Skin epidermis (tissue), 12 donors: ENCODE data around the gene IFT88.

ENCODE experiments used
- H3K27ac ChIP-seq, 21 experiments: fragments of 200-600 bp; sonication (generic) in 11 of 21; one replicate each; pipeline ENCODE4 v1.5.0; 2020; ENCODE audit warnings: mild to moderate bottlenecking in 3 of 21, inconsistent platforms in 2 of 21, moderate library complexity in 2 of 21
- H3K4me3 ChIP-seq, 7 experiments: fragments of 200-600 bp; sonication (generic) in 2 of 7; one replicate each; pipeline ENCODE4 v1.5.0; 2020; ENCODE audit warnings: inconsistent platforms in 2 of 7, mild to moderate bottlenecking in 2 of 7, moderate library complexity in 1 of 7

Gene IFT88

DNA sequence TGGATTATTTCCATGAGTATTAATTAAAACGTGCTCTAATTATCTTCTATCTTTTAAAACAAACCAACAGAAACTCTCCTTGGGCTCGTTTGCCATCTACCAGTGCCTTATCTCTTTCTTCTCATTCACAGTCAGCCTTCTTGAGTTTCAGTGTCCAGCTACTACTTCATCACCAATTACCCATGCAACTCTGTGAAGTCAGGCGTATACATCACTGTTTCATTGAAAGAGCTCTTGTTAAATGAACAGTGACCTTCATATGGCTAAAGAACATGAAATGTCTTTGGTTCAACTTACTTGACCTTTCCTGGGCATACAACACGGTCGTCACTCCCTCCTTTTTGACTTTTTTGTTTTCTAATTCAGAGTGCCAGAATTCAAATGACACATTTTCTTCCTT is 5.2 kb upstream of the IFT88 start:
- Histone ChIP-seq H3K4me3 (no peak overlapping the region), H3K27ac (no peak overlapping the region)

DNA sequence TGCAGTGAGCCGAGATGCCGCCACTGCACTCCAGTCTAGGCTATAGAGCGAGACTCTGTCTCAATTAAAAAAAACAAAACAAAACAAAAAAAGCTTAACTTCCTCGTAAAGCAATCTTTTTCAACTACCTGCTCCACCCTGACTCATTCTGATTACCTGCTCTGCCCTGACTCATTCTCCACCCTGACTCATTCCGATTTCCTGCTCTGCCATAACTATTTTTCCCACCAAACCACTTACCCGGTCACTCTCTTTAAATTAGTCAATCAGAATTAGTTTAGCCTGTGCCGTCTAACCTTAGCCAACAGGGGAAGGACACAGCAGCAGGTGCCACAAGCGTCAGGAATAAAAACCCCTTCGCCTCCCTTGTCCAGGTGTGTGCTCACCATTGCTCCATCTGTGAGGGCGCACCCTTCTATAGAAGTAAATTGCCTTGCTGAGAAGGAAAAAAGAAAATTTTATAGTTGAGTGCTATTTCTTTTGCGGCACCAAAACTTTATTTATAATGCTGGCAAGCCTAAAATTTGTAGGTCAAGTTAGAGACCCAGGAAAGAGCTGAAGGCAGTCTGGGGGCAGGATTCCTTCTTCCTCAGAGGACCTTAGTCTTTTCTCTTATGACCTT is 1.7 kb upstream of the IFT88 start:
- H3K27ac ChIP-seq = no peak overlapping the region
- no peak overlapping the region for H3K4me3 ChIP-seq

DNA sequence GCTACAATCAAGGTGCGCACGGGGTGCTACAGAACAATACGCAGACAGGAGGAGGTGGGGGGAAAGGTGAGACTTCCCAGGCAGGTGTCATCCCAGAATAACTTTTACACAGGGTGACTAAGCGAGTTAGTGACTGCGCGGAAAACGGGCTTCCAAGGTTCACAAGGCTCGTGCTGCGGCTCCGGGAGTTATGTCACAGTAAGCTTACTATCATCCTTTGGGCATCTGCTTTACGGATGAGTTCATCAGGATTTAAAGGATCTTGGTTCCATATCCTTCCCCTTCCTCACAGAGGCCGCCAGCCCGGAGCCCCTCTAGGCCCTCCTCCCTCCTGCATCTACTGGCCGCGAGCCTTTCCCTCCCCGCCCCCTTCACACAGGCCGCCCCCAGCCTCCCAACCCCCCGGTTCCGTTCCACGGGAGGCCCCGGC is 474 bp upstream of the IFT88 start:
- H3K4me3 ChIP-seq = peak overlapping the region; percentile 56 to 77 (median 67)
- H3K27ac ChIP-seq = peak overlapping the region; percentile 69 to 97 (median 92)

- Histone ChIP-seq H3K27ac (peak overlapping the region in 20 of 21 experiments; percentile 69 to 97 (median 92)), H3K4me3 (peak overlapping the region; percentile 56 to 77 (median 67))
These were observed 1.0 kb downstream of the IFT88 start for GRCh38 chr13:20567881-20568528.

DNA sequence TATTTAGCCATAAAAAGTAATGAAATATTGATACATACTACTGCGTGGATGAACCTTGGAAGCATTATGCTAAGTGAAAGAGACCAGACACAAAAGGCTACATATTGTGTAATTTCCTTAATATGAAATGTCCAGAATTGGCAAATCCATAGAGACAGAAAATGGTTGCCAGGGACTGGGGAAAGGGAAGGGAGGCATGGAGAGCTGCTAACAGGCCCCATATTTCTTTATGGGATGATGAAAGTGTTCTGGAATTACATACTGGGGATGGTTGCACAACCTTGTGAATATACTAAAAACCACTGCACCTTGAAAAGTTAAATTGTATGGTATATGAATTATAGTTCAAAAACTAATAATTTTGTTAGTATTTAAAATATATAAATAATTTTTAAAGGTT is 3.6 kb downstream of the IFT88 start:
- Histone ChIP-seq H3K27ac (no peak overlapping the region), H3K4me3 (no peak overlapping the region)

GRCh38 chr13:20571676-20572075 is 4.7 kb downstream of the IFT88 start:
- H3K4me3 ChIP-seq = no peak overlapping the region
- no peak overlapping the region for H3K27ac ChIP-seq

GRCh38 chr13:20573186-20573585 is 6.2 kb downstream of the IFT88 start:
- H3K4me3 ChIP-seq = no peak overlapping the region
- no peak overlapping the region for H3K27ac ChIP-seq

DNA sequence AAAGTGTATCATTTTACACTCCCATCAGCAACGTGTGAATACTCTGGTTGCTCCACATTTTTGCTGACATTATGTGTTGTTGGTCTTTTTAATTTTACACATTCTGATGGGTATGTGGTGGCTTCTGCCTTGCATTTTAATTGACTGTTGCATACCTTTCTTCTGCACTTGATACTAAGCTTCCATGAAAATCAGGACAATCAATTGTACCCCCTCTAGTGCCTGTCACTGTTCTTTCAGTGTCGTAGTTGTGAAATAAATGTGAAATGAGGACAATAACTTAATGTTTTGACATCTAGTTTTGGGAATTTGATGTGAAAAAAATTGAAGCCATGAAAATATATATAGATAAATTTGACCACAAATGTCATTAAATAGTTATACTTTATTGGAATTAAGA is 6.7 kb downstream of the IFT88 start:
- no peak overlapping the region for H3K27ac ChIP-seq
- H3K4me3 ChIP-seq = no peak overlapping the region

DNA sequence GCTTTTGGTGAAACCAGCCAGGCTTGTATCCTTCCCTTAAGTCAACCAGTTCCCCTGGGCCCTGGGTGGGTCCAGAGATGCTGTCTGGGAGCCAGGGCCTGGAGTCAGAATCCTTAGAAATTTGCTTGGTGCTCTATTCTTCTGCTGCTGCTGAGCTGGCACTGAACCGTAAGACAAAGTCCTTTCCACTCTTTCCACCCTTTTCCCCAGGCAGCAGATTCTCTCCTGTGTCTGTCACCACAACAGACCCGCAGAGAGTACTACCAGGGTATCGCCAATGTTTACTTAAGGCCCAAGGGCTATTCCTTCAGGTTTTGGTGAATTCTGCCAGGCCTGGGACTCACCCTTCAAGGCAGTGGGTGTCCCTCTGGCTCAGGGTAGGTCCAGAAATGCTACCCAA is 12.2 kb downstream of the IFT88 start:
- Histone ChIP-seq H3K27ac (no peak overlapping the region), H3K4me3 (no peak overlapping the region)

- no peak overlapping the region for H3K4me3 ChIP-seq
- no peak overlapping the region for H3K27ac ChIP-seq
These were observed 13.3 kb downstream of the IFT88 start for GRCh38 chr13:20580257-20580656.

DNA sequence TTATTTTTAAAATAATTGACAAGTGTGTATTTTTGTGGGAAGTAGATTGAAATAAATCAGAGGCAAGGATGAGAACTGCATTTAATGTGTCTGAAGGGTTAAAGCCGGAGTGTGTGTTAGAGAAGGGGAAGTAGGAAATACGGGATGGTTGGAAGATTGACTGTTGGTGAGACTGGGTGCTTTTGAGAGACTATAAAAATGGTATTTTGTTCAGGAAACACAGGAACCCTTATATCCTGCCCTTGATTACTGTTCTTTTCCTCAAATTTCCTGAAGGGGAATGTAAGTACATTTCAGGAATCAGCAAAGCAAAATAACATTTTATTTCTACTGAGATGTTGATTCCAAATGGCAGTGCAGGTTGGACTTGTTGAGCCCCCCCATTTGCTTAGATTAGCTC is 15.1 kb downstream of the IFT88 start:
- no peak overlapping the region for H3K27ac ChIP-seq
- H3K4me3 ChIP-seq = no peak overlapping the region

- no peak overlapping the region for H3K27ac ChIP-seq
These were observed 16.9 kb downstream of the IFT88 start for GRCh38 chr13:20583803-20584293.

DNA sequence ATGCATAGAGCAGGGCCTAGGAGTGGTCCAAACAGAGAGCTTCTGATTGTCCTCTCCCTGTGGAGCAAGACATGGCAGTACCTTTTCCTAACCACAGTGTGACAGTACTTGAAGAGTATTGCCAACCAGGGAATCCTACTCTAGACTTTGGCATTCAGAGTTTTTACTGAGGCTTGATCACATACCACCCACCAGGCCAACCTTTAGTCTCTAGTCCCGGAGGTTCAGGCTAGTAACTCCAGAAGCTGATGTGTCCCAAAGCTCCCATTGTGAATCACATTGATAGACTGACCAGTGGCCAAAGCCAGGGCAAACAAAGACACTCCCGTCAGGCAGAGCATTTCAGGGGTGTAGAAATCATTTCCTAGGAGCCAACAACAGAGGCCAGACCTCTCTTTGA is 18.4 kb downstream of the IFT88 start:
- H3K4me3 ChIP-seq = no peak overlapping the region
- no peak overlapping the region for H3K27ac ChIP-seq

More at GRCh38 chr13:20583803-20584293, 16.9 kb downstream of the IFT88 start:
- H3K4me3 ChIP-seq = no peak overlapping the region

DNA sequence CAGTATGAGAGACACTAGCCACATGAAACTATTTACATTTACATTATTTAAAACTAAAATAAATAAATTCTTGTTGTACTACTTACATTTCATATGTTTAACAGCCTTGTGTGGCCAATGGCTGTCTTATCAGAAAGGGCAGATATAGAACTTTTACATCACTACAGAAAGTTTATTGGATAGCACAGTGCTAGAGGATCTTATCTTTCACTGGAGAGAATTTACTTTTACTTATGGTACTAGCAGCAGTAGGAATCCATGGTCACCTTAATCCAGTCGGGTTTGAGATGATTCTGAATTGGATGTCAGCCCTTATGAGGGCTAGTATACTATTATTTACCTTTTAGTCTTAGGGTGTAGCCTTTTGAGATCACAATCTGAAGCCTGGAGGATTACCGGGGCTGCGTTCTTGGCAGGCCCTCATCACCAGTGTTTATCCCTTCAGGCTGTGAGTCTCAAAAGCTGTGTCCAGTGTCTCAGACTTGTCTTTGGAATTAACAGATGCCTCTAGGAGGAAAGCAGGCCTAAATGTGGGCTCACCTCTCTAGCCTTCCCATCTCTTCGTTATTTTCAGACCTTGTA is 21.7 kb downstream of the IFT88 start:
- Histone ChIP-seq H3K27ac (no peak overlapping the region), H3K4me3 (no peak overlapping the region)

- Histone ChIP-seq H3K4me3 (no peak overlapping the region), H3K27ac (no peak overlapping the region)
These were observed 23.6 kb downstream of the IFT88 start for GRCh38 chr13:20590561-20590960.

DNA sequence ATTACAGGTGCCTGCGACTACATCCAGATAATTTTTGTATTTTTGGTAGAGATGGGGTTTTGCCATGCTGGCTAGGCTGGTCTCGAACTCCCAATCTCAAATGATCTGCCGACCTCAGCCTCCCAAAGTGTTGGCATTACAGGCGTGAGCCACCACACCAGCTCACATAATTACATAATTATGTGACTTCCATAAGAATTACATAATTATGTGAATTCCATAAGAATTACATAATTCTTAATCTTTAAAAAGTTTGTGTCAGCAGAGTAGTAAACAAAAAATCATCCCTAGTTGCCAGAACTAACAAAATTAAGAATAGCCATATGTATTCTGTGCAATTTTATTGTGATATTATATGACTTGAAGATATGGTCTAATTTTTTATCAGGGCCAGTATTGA is 25.6 kb downstream of the IFT88 start:
- Histone ChIP-seq H3K27ac (no peak overlapping the region), H3K4me3 (no peak overlapping the region)

DNA sequence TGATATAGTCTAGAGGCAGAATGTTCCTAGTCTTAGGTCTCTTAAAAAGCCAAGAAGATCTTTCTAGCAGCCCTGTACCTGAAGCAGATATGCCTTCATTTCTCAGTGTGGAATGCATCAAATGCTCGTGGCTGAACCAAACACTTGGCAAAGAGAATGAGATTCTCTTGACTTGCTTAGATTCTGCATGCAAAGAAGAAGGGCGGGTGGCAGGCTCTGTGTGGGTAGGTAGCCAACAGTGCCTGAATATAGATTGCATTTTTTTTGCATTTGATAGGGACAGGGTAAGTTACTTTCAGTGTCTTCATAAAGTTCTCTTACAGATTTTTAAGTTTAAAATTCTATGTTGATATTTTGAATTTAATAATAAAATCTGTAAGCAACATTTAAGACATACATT is 27.3 kb downstream of the IFT88 start:
- H3K4me3 ChIP-seq = no peak overlapping the region
- H3K27ac ChIP-seq = no peak overlapping the region

GRCh38 chr13:20607015-20607414 is 40.1 kb downstream of the IFT88 start:
- Histone ChIP-seq H3K27ac (no peak overlapping the region), H3K4me3 (no peak overlapping the region)

DNA sequence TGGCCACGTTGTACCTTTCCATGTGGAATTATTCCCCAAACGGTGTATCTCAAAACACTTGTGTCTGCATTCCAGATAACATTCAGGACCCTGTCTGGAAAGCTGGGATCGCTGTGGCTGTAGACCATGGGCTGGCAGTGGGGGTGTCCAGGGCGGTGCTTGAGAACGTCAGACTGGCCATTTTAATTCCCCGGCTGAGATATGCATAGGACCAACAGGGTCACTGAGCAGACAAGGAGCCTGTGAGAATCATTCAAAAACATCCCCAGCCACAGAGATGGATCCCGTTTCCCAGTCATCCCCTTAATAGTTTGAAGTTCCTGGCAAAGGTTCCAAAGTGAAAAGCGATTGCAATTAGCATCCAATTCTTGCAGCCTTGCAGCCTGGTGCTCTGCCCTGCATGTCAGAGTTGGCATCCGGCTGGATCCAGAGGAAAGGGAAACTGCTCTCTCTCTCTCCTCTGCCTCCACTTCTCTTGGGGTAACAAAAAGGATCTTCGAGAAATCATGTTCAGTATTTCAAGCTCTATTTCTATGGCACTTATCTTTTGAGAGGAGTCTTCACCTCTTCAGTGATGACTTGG is 41.6 kb downstream of the IFT88 start:
- H3K4me3 ChIP-seq = no peak overlapping the region
- H3K27ac ChIP-seq = no peak overlapping the region

DNA sequence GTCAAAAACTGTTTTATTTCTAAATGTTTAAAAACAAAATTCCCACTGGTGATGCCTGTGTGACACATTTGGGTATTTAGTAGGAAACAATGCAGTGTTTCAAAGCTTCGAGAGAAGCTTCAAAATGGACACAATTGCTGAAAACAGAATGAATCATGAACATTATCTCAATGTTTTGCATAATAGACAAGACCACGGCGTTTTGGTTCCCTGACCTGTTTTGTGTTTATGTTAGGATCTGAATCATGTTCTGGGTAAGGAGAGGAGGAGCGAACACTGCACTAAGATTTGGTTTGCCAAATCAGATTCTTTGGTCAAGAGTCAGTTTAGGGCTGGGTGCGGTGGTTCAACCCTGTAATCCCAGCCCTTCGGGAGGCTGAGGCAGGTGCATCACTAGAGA is 42.2 kb downstream of the IFT88 start:
- H3K4me3 ChIP-seq = no peak overlapping the region
- no peak overlapping the region for H3K27ac ChIP-seq

DNA sequence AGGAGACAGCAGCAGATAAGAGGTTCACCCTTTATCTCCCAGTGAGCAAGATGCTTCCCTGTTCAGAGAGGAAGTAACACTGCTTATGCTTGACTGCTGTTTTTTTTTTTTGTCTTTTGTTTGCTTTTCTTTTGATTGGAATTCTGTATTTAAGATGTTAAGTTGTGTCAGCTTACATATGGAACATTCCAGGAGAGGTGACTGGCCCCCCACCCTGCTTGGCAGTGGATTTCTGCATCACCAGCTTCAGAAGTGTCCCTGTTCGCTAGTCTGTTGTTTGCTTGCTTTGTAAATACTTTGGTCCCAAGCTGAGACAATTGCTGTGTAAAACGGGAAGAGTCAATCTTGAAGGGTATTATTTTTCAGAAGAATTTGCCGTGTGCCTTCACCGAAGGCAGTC is 43.0 kb downstream of the IFT88 start:
- H3K4me3 ChIP-seq = no peak overlapping the region
- no peak overlapping the region for H3K27ac ChIP-seq
